Measurements from ENCODE around the gene HECW1.

The HECW1 gene

DNA sequence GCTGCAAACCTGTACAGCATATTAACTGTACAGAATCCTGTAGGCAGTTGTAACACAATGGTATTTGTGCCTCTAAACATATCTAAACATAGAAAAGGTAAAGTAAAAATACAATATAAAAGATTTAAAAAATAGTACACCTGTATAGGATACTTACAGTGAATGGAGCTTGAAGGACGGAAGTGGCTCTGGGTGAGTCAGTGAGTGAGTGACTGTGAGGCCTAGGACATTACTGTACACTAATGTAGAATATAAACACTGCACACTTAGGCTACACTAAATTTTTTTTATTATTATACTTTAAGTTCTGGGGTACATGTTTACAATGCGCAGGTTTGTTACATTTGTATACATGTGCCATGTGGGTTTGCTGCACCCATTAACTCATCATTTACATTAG lies 373.1 kb downstream of the HECW1 start:
- TF ChIP-seq TAF1 (IDR thresholded peaks at IDR 0.05; ENCODE audit: borderline replicate concordance, insufficient read depth, low read length) (no peak), POLR2AphosphoS5 (IDR thresholded peaks at IDR 0.05; ENCODE audit: low read depth, low read length) (no peak), SIN3A (IDR thresholded peaks at IDR 0.05; ENCODE audit: borderline replicate concordance, insufficient read depth, low read length) (no peak)

DNA sequence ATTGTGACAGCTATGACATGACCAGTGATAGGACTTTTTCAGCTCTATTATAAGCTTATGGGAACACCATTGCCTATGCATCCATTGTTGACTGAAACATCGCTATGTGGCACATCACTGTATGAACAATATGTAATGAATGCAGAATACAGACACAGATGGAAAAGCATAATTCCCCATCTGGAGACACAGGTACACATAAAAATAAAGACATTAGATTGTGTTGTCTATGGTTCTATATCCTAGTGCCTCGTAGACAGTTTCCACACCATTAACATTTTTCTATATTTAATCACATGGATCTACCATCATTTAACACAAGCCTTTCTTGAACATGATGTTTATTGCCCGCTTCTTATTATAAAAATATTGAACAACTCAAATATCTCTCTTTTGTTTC lies 374.2 kb downstream of the HECW1 start:
- TF ChIP-seq TAF1 (IDR thresholded peaks at IDR 0.05; ENCODE audit: borderline replicate concordance, insufficient read depth, low read length) = no peak
- TF ChIP-seq FOXP2 (optimal IDR thresholded peaks at IDR 0.05; ENCODE audit: borderline replicate concordance, extremely low read depth, extremely low read length, insufficient read depth) = no peak
- TF ChIP-seq POLR2AphosphoS5 (IDR thresholded peaks at IDR 0.05; ENCODE audit: low read depth, low read length) = no peak
- TF ChIP-seq SIN3A (IDR thresholded peaks at IDR 0.05; ENCODE audit: borderline replicate concordance, insufficient read depth, low read length) = no peak
- TF ChIP-seq, protein P1, sequence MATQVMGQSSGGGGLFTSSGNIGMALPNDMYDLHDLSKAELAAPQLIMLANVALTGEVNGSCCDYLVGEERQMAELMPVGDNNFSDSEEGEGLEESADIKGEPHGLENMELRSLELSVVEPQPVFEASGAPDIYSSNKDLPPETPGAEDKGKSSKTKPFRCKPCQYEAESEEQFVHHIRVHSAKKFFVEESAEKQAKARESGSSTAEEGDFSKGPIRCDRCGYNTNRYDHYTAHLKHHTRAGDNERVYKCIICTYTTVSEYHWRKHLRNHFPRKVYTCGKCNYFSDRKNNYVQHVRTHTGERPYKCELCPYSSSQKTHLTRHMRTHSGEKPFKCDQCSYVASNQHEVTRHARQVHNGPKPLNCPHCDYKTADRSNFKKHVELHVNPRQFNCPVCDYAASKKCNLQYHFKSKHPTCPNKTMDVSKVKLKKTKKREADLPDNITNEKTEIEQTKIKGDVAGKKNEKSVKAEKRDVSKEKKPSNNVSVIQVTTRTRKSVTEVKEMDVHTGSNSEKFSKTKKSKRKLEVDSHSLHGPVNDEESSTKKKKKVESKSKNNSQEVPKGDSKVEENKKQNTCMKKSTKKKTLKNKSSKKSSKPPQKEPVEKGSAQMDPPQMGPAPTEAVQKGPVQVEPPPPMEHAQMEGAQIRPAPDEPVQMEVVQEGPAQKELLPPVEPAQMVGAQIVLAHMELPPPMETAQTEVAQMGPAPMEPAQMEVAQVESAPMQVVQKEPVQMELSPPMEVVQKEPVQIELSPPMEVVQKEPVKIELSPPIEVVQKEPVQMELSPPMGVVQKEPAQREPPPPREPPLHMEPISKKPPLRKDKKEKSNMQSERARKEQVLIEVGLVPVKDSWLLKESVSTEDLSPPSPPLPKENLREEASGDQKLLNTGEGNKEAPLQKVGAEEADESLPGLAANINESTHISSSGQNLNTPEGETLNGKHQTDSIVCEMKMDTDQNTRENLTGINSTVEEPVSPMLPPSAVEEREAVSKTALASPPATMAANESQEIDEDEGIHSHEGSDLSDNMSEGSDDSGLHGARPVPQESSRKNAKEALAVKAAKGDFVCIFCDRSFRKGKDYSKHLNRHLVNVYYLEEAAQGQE (IDR thresholded peaks at IDR 0.05; ENCODE audit: insufficient read depth in 1 of 2, low read depth in 2 of 2, low read length in 2 of 2) = no peak

DNA sequence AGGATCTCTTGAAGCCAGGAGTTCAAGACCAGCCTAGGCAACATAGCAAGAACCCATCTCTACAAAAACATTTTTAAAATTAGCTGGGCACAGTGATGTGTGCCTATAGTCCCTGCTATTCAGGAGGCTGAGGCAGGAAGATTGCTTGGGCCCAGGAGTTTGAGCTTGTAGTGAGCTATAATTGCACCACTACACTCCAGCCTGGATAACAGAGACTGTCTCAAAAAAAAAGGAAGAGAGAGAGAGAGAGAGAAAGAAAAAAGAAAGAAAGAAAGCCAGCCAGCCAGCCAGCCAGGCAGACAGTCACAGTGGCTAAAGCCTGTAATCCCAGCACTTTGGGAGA lies 375.3 kb downstream of the HECW1 start:
- TF ChIP-seq POLR2AphosphoS5 (IDR thresholded peaks at IDR 0.05; ENCODE audit: low read depth, low read length) (no peak), TAF1 (IDR thresholded peaks at IDR 0.05; ENCODE audit: borderline replicate concordance, insufficient read depth, low read length) (no peak), SIN3A (IDR thresholded peaks at IDR 0.05; ENCODE audit: borderline replicate concordance, insufficient read depth, low read length) (no peak), FOXP2 (optimal IDR thresholded peaks at IDR 0.05; ENCODE audit: borderline replicate concordance, extremely low read depth, extremely low read length, insufficient read depth) (no peak)
- TF ChIP-seq, protein P1 (IDR thresholded peaks at IDR 0.05; ENCODE audit: insufficient read depth in 1 of 2, low read depth in 2 of 2, low read length in 2 of 2) = no peak

DNA sequence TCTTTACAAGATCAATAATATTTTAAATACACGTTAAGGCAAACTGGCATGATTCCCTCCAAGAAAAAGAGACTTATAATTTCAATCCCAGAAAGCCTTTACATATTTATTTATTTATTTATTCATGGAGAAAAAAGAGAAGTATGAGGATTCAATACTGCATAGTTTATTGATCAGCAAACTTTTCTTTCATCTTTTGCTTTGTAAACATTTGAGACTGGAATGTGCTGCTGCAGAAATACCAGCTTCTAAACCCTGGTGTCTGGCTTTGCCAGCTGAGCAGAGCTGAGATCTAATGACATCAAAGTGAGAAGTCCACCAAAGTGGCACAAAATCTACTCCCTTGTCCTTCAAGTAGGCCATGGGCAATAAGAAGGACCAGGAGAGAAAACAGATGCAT lies 376.8 kb downstream of the HECW1 start:
- TF ChIP-seq TAF1 (IDR thresholded peaks at IDR 0.05; ENCODE audit: borderline replicate concordance, insufficient read depth, low read length) (no peak), FOXP2 (optimal IDR thresholded peaks at IDR 0.05; ENCODE audit: borderline replicate concordance, extremely low read depth, extremely low read length, insufficient read depth) (no peak), SIN3A (IDR thresholded peaks at IDR 0.05; ENCODE audit: borderline replicate concordance, insufficient read depth, low read length) (no peak), POLR2AphosphoS5 (IDR thresholded peaks at IDR 0.05; ENCODE audit: low read depth, low read length) (no peak)
- TF ChIP-seq, protein P1 (IDR thresholded peaks at IDR 0.05; ENCODE audit: insufficient read depth in 1 of 2, low read depth in 2 of 2, low read length in 2 of 2) = no peak

DNA sequence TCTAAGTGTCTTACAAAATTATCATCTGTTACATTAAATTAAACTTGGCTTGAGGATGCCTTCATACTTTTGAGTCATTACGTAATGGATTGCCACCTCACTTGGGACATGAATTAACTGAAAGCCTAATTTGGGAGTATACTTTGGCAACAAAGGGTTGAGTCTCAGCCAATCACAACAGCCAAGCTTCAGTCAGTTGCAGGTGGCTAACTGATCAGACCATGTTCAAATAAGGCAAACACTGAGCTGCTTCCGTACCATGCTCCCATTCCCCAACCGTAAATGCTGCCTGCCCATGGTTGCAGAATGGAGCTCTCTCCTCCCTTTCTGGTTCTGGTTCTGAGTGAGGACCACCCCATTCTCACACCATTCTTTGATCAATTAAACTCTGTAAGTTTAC lies 377.6 kb downstream of the HECW1 start:
- TF ChIP-seq, protein P1 (IDR thresholded peaks at IDR 0.05; ENCODE audit: insufficient read depth in 1 of 2, low read depth in 2 of 2, low read length in 2 of 2) = no peak
- TF ChIP-seq TAF1 (IDR thresholded peaks at IDR 0.05; ENCODE audit: borderline replicate concordance, insufficient read depth, low read length) = no peak
- TF ChIP-seq FOXP2 (optimal IDR thresholded peaks at IDR 0.05; ENCODE audit: borderline replicate concordance, extremely low read depth, extremely low read length, insufficient read depth) = no peak
- no peak for TF ChIP-seq SIN3A (IDR thresholded peaks at IDR 0.05; ENCODE audit: borderline replicate concordance, insufficient read depth, low read length)
- no peak for TF ChIP-seq POLR2AphosphoS5 (IDR thresholded peaks at IDR 0.05; ENCODE audit: low read depth, low read length)
